Gastrocnemius medialis (tissue), 4 donors: ENCODE measurements around the gene LCN9. TPM values are rescaled to one million over a fixed set of nuclear protein-coding genes. Genes with fewer than 3 reads are reported as not detected.

Experiments used
- ATAC-seq, 2 donors: fragments of 150-250 bp; one replicate each; pipeline ENCODE4 v1.9.1; 2016
- DNase-seq, 2 donors: peaks; one replicate each; pipeline ENCODE4 v3.0.0-alpha.2; 2019
- H3K27ac ChIP-seq, 4 donors: fragments of 200-600 bp; sonication (generic); 1 replicate in 1 of 4; 2 replicates in 3 of 4; pipeline ENCODE4 v1.5.1; 2016 to 2018; ENCODE audit warnings: mild to moderate bottlenecking in 2 of 4, moderate library complexity in 1 of 4
- H3K27me3 ChIP-seq, 3 donors: fragments of 200-600 bp; sonication (generic) in 2 of 3; 1 replicate in 1 of 3; 2 replicates in 2 of 3; pipeline versions ENCODE4 v1.5.1 to v1.6.0; 2016 to 2019; ENCODE audit warnings: mild to moderate bottlenecking in 1 of 3, moderate library complexity in 1 of 3
- H3K36me3 ChIP-seq, 2 donors: fragments of 200-600 bp; sonication (generic) in 1 of 2; one replicate each; pipeline ENCODE4 v1.5.1; 2017 to 2018
- H3K4me1 ChIP-seq, 2 donors: fragments of 200-600 bp; sonication (generic) in 1 of 2; one replicate each; pipeline ENCODE4 v1.5.1; 2016 to 2017; ENCODE audit warnings: mild to moderate bottlenecking in 2 of 2
- H3K4me3 ChIP-seq, 4 donors: fragments of 200-600 bp; sonication (generic) in 3 of 4; 1 replicate in 1 of 4; 2 replicates in 3 of 4; pipeline ENCODE4 v1.5.1; 2016 to 2019; ENCODE audit warnings: mild to moderate bottlenecking in 2 of 4
- H3K9me3 ChIP-seq, 3 donors: fragments of 200-600 bp; sonication (generic) in 2 of 3; 1 replicate in 1 of 3; 2 replicates in 2 of 3; pipeline ENCODE4 v1.5.1; 2016 to 2019
- CTCF ChIP-seq, 5 experiments: fragments of 450-650 bp in 3 of 5; fragments of 200-600 bp in 2 of 5; sonication (generic) in 2 of 5; IDR thresholded peaks in 4 of 5; conservative IDR thresholded peaks in 1 of 5; 1 replicate in 4 of 5; 2 replicates in 1 of 5; pipeline ENCODE4 v1.5.1; 2016 to 2019; ENCODE audit warnings: antibody characterized with exemption in 5 of 5, mild to moderate bottlenecking in 3 of 5, moderate library complexity in 3 of 5
- POLR2A ChIP-seq, 2 donors: fragments of 450-650 bp; IDR thresholded peaks; one replicate each; pipeline ENCODE4 v1.6.1; 2017; ENCODE audit warnings: antibody characterized with exemption in 2 of 2, mild to moderate bottlenecking in 2 of 2, moderate library complexity in 2 of 2
- in situ Hi-C, 4 donors: fragments of 200-750 bp; cut with MboI; loops; one replicate each; pipeline versions ENCODE4 v1.15.0 to v1.8.0; 2017; ENCODE audit warnings: low sequenced_read_pairs in 4 of 4
- intact Hi-C: fragments of 100-400 bp; cut with DNase I; formaldehyde crosslinking; loops from one replicate; pipeline ENCODE4 v1.15.1; 2023; ENCODE audit warnings: low total_unique reads
- total RNA-seq, 4 donors: library from RNA; depleted of rRNA; stranded (reverse); fragments of >200 nt; gene quantifications; one replicate each; pipeline versions ENCODE4 v1.1.0 to v1.2.3, GENCODE V29; 2016

LCN9 gene
- total RNA-seq, 4 donors from 2014 or later = not detected

DNA sequence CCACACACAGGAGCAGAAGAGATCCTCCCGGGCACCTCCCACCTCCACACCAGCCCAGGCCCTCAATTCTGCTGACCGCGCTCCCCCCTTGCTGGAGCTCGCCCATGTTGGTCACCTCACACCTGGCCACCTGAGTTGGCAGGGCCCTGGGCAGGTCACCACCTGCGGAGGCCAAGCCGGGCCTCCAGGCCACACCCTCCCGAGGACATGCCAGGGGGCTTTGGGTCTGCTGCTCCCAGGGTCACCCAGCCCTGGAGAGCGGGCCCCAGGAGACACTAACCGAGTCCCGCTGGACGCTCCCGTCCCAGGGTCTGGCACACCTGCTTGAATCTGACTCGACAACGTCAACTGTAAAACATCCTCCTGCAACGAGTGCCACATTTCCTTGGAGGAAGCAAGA is 34.1 kb downstream of the LCN9 start:
- intact Hi-C loops = no loop called here

GRCh38 chr9:135698236-135698635 is 35.1 kb downstream of the LCN9 start:
- DNase-seq = no peak
- Histone ChIP-seq H3K4me1 (peaks cover 0 to 8% of the 10 kb centered on the region in 2 donors), H3K4me3 (no peak overlapping the region), H3K27ac (no peak overlapping the region), H3K27me3 (peaks cover 0 to 3% (median 0%) of the 10 kb centered on the region in 3 donors), H3K36me3 (no peaks in the 10 kb centered on the region), H3K9me3 (no peaks in the 10 kb centered on the region)
- intact Hi-C loops (no loop called here), in situ Hi-C loops (no loop called here)
- ATAC-seq = no peak
- no peak for TF ChIP-seq CTCF (IDR thresholded peaks at IDR 0.05 in 4 of 5, conservative IDR thresholded peaks at IDR 0.05 in 1 of 5)
- no peak for TF ChIP-seq POLR2A (IDR thresholded peaks at IDR 0.05)

More for the DNA sequence above, 34.1 kb downstream of the LCN9 start:
- in situ Hi-C loops = no loop called here
- no peak for TF ChIP-seq POLR2A (IDR thresholded peaks at IDR 0.05)
- TF ChIP-seq CTCF (IDR thresholded peaks at IDR 0.05 in 4 of 5, conservative IDR thresholded peaks at IDR 0.05 in 1 of 5) = no peak
- no peak for ATAC-seq
- no peak overlapping the region for H3K27ac ChIP-seq
- DNase-seq = no peak
- no peaks in the 10 kb centered on the region for H3K9me3 ChIP-seq
- H3K27me3 ChIP-seq = peaks cover 0 to 6% (median 0%) of the 10 kb centered on the region in 3 donors
- H3K4me3 ChIP-seq = no peak overlapping the region
- H3K4me1 ChIP-seq = peaks cover 0 to 6% of the 10 kb centered on the region in 2 donors
- no peaks in the 10 kb centered on the region for H3K36me3 ChIP-seq

DNA sequence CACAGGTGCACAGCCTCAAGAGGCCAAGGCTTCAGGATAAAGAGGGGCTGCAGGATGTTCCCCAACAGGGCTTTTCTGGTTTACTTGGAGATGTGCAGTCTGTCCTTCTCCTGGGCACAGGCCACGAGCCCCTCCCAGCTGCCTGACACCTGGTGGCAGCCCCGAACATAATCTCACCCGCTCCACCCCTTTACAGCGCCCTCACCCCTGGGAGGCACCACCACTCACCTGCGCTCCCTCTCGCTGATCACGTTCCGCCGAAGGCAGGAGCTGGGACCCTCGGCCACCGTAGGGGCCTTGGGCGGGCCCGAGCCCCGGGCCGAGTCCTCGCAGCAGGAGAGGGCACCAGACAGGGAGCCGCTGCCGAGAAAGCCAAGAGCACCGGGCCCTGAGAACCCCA is 35.7 kb downstream of the LCN9 start:
- no peak for ATAC-seq
- H3K27me3 ChIP-seq = peaks cover 0 to 3% (median 0%) of the 10 kb centered on the region in 3 donors
- in situ Hi-C loops (no loop called here), intact Hi-C loops (no loop called here)
- no peak for TF ChIP-seq CTCF (IDR thresholded peaks at IDR 0.05 in 4 of 5, conservative IDR thresholded peaks at IDR 0.05 in 1 of 5)
- TF ChIP-seq POLR2A (IDR thresholded peaks at IDR 0.05) = no peak
- no peak for DNase-seq
- H3K27ac ChIP-seq = no peak overlapping the region
- peaks cover 0 to 8% of the 10 kb centered on the region in 2 donors for H3K4me1 ChIP-seq
- no peaks in the 10 kb centered on the region for H3K36me3 ChIP-seq
- no peak overlapping the region for H3K4me3 ChIP-seq
- no peaks in the 10 kb centered on the region for H3K9me3 ChIP-seq

- Histone ChIP-seq H3K27me3 (peaks cover 0 to 3% (median 0%) of the 10 kb centered on the region in 3 donors), H3K4me3 (no peak within 1 kb of the TSS), H3K36me3 (no peaks in the 10 kb centered on the region), H3K9me3 (no peaks in the 10 kb centered on the region), H3K27ac (no peak within 1 kb of the TSS), H3K4me1 (peaks cover 0 to 8% of the 10 kb centered on the region in 2 donors)
- no peak for TF ChIP-seq POLR2A (IDR thresholded peaks at IDR 0.05)
- TF ChIP-seq CTCF (IDR thresholded peaks at IDR 0.05 in 4 of 5, conservative IDR thresholded peaks at IDR 0.05 in 1 of 5) = no peak
- DNase-seq (no peak), ATAC-seq (no peak)
- in situ Hi-C loops (no loop called here), intact Hi-C loops (no loop called here)
These were observed 36.3 kb downstream of the LCN9 start, which contains the start of gene SOHLH1 for GRCh38 chr9:135699440-135699839. SOHLH1 (minus strand) TSS chr9:135699481; CDS start chr9:135699467, 14 bp downstream.

- intact Hi-C loops = loop anchor here (5.0 kb wide), 1 partner anchor 422 kb away; no protein-coding TSS in a partner anchor
- Histone ChIP-seq H3K36me3 (no peaks in the 10 kb centered on the region), H3K4me1 (peaks cover 0 to 8% of the 10 kb centered on the region in 2 donors), H3K4me3 (no peak overlapping the region), H3K27me3 (peaks cover 0 to 3% (median 0%) of the 10 kb centered on the region in 3 donors), H3K27ac (no peak overlapping the region), H3K9me3 (no peaks in the 10 kb centered on the region)
- TF ChIP-seq CTCF (IDR thresholded peaks at IDR 0.05 in 4 of 5, conservative IDR thresholded peaks at IDR 0.05 in 1 of 5) (no peak), POLR2A (IDR thresholded peaks at IDR 0.05) (no peak)
- no peak for ATAC-seq
- in situ Hi-C loops = no loop called here
- no peak for DNase-seq
These were observed 37.4 kb downstream of the LCN9 start for GRCh38 chr9:135700525-135700924.
